Activated naive CD4-positive, alpha-beta T cell (primary cell): ENCODE data around the gene CDX2.
"Not testable (repeated sequence)": the region's sequence is repeated elsewhere in the genome, so short reads cannot be mapped to it uniquely, and the experiment has no call there.

Experiments used
- DNase-seq, 4 experiments: peaks; one replicate each; lab custom pipeline; 2025; lab: John Stamatoyannopoulos, UW

Gene CDX2

GRCh38 chr13:27964741-27965323 lies 4.3 kb downstream of the CDX2 start:
- no peak for DNase-seq

- not testable (repeated sequence) for DNase-seq
These were observed 4.9 kb downstream of the CDX2 start for GRCh38 chr13:27964206-27964605.

GRCh38 chr13:27963491-27963890 lies 5.6 kb downstream of the CDX2 start:
- DNase-seq, result no peak

- no peak for DNase-seq
These were observed 6.1 kb downstream of the CDX2 start for GRCh38 chr13:27962982-27963381.

- DNase-seq, result no peak
These were observed 6.8 kb downstream of the CDX2 start for GRCh38 chr13:27962128-27962841.

- DNase-seq, result no peak
These were observed 7.7 kb downstream of the CDX2 start for GRCh38 chr13:27961227-27962085.

- no peak for DNase-seq
These were observed 8.5 kb downstream of the CDX2 start for GRCh38 chr13:27960362-27961226.

GRCh38 chr13:27959976-27960361 lies 9.1 kb downstream of the CDX2 start:
- DNase-seq, result no peak

- DNase-seq, result no peak
These were observed 12.4 kb downstream of the CDX2 start for GRCh38 chr13:27956576-27957300.

- DNase-seq, result no peak
These were observed 14.0 kb downstream of the CDX2 start for GRCh38 chr13:27955014-27955591.

GRCh38 chr13:27954406-27954851 lies 14.7 kb downstream of the CDX2 start:
- DNase-seq, result no peak

GRCh38 chr13:27953676-27954405 lies 15.3 kb downstream of the CDX2 start:
- DNase-seq, result peak in 2 of 4 experiments; percentile 21 to 46

- DNase-seq, result no peak
These were observed 16.0 kb downstream of the CDX2 start for GRCh38 chr13:27952876-27953675.

- no peak for DNase-seq
These were observed 26.1 kb downstream of the CDX2 start for GRCh38 chr13:27942972-27943371.

- no peak for DNase-seq
These were observed 35.4 kb downstream of the CDX2 start for GRCh38 chr13:27933580-27934328.

GRCh38 chr13:27933118-27933517 lies 36.0 kb downstream of the CDX2 start:
- no peak for DNase-seq

- DNase-seq, result no peak
These were observed 39.2 kb downstream of the CDX2 start for GRCh38 chr13:27929868-27930267.
